Left ventricle myocardium inferior (tissue), 1 donor: ENCODE measurements around the gene PTPRN2. TPM values are rescaled to one million over a fixed set of nuclear protein-coding genes. Genes with fewer than 3 reads are reported as not detected.

Experiments used
- DNase-seq: peaks from one replicate; pipeline ENCODE4 v3.0.0-alpha.2; 2020
- H3K27ac ChIP-seq: fragments of 200-600 bp; replicated peaks from 2 replicates; pipeline ENCODE4 v1.8.0; 2021
- H3K27me3 ChIP-seq: fragments of 200-600 bp; 2 replicates; pipeline ENCODE4 v1.8.0; 2021; ENCODE audit warnings: low read depth
- H3K36me3 ChIP-seq: fragments of 200-600 bp; 2 replicates; pipeline ENCODE4 v1.8.0; 2021
- H3K4me1 ChIP-seq: fragments of 200-600 bp; 2 replicates; pipeline ENCODE4 v1.8.0; 2021
- H3K4me3 ChIP-seq: fragments of 200-600 bp; 2 replicates; pipeline ENCODE4 v1.8.0; 2021; ENCODE audit warnings: mild to moderate bottlenecking, moderate library complexity
- H3K9me3 ChIP-seq: fragments of 200-600 bp; replicated peaks from 2 replicates; pipeline ENCODE4 v1.8.0; 2021
- intact Hi-C: fragments of 100-400 bp; cut with micrococcal nuclease; formaldehyde crosslinking; loops from one replicate; pipeline ENCODE4 v1.11.0; 2022
- total RNA-seq: library from RNA; stranded (reverse); fragmentation: NEBNext Ultra II Directional; extraction: Animal tissue kit (Norgen Biotek cat#: 25700); gene quantifications from one replicate; pipeline ENCODE4 v1.2.1, GENCODE V29; 2021
- TF ChIP-seq, protein P1 (sequence below): fragments of 200-600 bp; IDR thresholded peaks from 2 replicates; pipeline ENCODE4 v1.8.0; 2021; ENCODE audit warnings: antibody characterized with exemption, mild to moderate bottlenecking, borderline replicate concordance
- donor health status: DM: no; HTN: yes; CAD: no; lungs with severe emphysema.

The PTPRN2 gene
- total RNA-seq, 1 donor from 2014 or later, result 1.3 TPM

DNA sequence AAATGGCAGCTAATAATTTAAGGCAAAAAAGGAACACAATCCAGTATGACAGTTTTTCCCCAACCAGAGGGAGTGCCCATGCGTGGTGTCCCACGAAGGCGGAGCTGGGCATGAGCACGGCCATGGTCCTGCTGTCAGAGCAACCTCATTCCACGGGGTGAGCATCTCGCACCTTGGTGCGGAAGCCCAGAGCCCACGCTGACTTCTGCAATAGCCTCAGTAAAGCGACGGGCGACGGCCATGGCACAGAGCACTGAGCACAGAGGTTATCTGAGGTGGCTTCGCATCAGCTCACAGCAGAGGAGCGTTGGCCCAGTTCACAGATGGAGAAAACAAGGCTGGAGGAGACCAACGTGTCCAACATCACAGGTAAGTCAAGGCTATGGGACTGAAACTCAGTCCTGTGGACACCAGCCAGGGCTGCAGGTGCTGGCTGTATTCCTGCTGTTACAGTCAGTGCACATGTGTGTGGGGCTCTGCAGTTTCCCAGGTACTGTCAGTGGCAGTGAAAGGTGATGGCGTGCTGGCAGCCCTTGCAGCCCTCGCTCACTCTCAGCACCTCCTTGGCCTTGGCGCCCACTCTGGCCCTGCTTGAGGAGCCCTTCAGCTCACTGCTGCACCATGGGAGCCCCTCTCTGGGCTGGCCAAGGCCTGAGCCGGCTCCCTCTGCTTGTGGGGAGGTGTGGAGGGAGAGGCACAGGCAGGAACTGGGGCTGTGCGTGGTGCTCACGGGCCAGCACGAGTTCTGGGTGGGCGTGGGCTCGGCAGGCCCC lies 525.6 kb downstream of the PTPRN2 start:
- no peak for DNase-seq
- H3K4me3 ChIP-seq, result no peak overlapping the region
- intact Hi-C loops, result no loop called here
- peaks cover 14% of the 10 kb centered on the region for H3K9me3 ChIP-seq
- TF ChIP-seq, protein P1, sequence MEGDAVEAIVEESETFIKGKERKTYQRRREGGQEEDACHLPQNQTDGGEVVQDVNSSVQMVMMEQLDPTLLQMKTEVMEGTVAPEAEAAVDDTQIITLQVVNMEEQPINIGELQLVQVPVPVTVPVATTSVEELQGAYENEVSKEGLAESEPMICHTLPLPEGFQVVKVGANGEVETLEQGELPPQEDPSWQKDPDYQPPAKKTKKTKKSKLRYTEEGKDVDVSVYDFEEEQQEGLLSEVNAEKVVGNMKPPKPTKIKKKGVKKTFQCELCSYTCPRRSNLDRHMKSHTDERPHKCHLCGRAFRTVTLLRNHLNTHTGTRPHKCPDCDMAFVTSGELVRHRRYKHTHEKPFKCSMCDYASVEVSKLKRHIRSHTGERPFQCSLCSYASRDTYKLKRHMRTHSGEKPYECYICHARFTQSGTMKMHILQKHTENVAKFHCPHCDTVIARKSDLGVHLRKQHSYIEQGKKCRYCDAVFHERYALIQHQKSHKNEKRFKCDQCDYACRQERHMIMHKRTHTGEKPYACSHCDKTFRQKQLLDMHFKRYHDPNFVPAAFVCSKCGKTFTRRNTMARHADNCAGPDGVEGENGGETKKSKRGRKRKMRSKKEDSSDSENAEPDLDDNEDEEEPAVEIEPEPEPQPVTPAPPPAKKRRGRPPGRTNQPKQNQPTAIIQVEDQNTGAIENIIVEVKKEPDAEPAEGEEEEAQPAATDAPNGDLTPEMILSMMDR, result no peak
- peaks cover 40% of the 10 kb centered on the region for H3K27me3 ChIP-seq
- H3K27ac ChIP-seq, result no peak overlapping the region
- no peaks in the 10 kb centered on the region for H3K4me1 ChIP-seq
- no peaks in the 10 kb centered on the region for H3K36me3 ChIP-seq

DNA sequence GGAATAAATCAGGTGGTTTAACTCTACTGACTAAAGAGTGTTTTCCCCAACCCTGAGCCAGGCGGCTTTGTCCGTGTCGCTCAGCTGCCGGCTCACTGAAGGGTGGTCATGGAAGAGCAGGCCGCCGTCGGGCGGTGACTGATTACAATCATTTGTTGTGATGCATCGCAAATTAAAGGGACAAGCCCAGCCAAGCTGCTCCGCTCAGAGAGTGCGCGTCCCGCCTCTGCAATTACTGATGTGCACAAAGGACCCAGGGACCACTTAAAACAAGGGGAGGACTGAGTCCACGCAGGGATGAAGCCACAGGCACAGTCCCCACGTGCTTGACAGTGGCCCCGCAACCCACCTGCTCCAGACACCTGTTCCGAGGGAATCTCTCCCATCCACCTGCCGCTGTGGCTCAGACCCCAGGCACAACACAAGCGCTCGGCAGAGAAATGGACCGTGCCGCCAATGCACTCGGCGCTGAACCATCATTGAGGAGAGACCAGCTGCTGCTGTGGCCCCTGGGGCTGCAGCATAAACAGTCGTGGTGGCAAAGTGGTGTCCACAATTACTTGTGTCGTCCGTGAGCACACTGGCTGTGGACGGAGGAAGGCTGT lies 526.5 kb downstream of the PTPRN2 start:
- intact Hi-C loops, result no loop called here
- H3K4me3 ChIP-seq, result no peak overlapping the region
- TF ChIP-seq, protein P1, result no peak
- no peaks in the 10 kb centered on the region for H3K4me1 ChIP-seq
- H3K36me3 ChIP-seq, result no peaks in the 10 kb centered on the region
- no peak overlapping the region for H3K27ac ChIP-seq
- peaks cover 14% of the 10 kb centered on the region for H3K9me3 ChIP-seq
- peaks cover 41% of the 10 kb centered on the region for H3K27me3 ChIP-seq
- DNase-seq, result no peak

DNA sequence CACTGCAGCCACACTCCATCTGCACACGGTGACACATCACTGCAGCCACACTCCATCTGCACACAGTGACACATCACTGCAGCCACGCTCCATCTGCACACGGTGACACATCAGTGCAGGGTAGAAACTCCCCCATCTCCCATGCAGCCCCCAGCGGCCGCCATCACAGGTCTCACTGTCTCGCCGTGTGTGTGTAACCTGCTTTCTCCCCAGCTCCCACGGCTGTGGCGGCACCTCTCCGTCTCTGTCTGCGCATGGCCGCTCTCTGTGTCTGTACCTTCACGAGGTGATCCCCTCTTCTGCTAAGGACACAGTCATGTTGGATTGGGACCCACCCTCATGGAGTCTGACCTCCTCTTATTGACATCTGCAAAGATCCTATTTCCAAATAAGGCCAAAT lies 527.4 kb downstream of the PTPRN2 start:
- Histone ChIP-seq H3K27ac (no peak overlapping the region), H3K4me1 (no peaks in the 10 kb centered on the region), H3K9me3 (peaks cover 14% of the 10 kb centered on the region), H3K4me3 (no peak overlapping the region), H3K36me3 (no peaks in the 10 kb centered on the region), H3K27me3 (peaks cover 44% of the 10 kb centered on the region)
- DNase-seq, result no peak
- intact Hi-C loops, result no loop called here
- TF ChIP-seq, protein P1, result no peak

DNA sequence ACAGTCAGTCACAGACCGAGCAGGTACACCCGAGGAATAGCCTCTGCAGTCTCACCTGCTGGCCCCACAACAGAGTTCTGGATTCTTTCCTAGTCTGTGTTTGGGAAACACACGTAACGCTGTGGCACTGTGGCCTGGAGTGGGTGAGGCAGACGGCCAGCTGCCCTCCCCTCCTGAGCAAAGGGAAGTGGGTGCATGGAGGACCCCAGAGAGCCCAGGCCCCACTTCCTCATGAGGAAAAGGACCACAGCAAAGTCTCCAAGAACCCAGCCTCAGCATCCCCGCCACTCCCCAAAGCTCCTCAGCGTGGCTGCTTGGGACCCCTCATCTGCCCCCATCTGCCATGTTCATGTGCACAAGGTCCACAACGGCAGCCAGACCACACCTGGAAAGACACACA lies 530.2 kb downstream of the PTPRN2 start:
- intact Hi-C loops, result no loop called here

DNA sequence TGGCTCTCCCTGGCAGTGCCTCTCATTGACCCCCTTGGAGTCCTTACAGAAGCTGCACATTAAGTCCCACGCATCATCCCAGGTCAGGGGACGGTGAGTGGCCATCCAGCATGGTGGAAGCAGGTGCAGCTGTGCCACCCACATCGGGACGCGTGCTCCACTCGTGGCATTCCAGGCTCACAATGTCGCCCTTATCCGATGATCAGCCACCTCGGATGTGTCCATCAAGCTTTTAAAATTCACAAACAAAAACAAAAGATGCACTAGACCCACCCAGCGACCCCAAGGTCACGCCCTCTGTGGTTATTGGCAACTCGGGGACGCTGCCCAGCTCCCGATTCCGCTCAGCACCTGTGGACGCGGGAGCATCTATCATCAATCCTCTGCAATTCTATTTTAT lies 530.9 kb downstream of the PTPRN2 start:
- Histone ChIP-seq H3K4me3 (no peak overlapping the region), H3K27me3 (peaks cover 31% of the 10 kb centered on the region), H3K4me1 (no peaks in the 10 kb centered on the region), H3K36me3 (no peaks in the 10 kb centered on the region), H3K27ac (no peak overlapping the region), H3K9me3 (no peaks in the 10 kb centered on the region)
- intact Hi-C loops, result no loop called here
- TF ChIP-seq, protein P1, result no peak
- DNase-seq, result no peak

More for the DNA sequence above, 530.2 kb downstream of the PTPRN2 start:
- no peak overlapping the region for H3K4me3 ChIP-seq
- H3K27ac ChIP-seq, result no peak overlapping the region
- no peak for DNase-seq
- no peaks in the 10 kb centered on the region for H3K4me1 ChIP-seq
- TF ChIP-seq, protein P1, result no peak
- H3K36me3 ChIP-seq, result no peaks in the 10 kb centered on the region
- peaks cover 38% of the 10 kb centered on the region for H3K27me3 ChIP-seq
- H3K9me3 ChIP-seq, result peaks cover 6% of the 10 kb centered on the region
